CD14-positive monocyte (primary cell): ENCODE data around the gene GRAMD2B. TPM values are rescaled to one million over a fixed set of nuclear protein-coding genes. Genes with fewer than 3 reads are reported as not detected.

Experiments used
- DNase-seq, 3 donors: peaks; one replicate each; pipeline ENCODE4 v3.0.0-alpha.2; 2011 to 2022
- H2AFZ ChIP-seq: 2 replicates; pipeline ENCODE4 v1.6.0; 2012; ENCODE audit warnings: mild to moderate bottlenecking, low read depth, low read length, inconsistent platforms; ENCODE audit not compliant: insufficient read depth, poor library complexity, severe bottlenecking
- H3K27ac ChIP-seq, 2 donors: 1 replicate in 1 of 2; 2 replicates in 1 of 2; pipeline ENCODE4 v1.5.1; 2012 to 2013; ENCODE audit warnings: low read length in 2 of 2, control low read depth in 1 of 2, inconsistent platforms in 1 of 2, low read depth in 1 of 2, mild to moderate bottlenecking in 1 of 2
- H3K27me3 ChIP-seq, 2 donors: one replicate each; pipeline versions ENCODE4 v1.6.0 to v1.6.1; 2011 to 2013; ENCODE audit warnings: low read length in 2 of 2; ENCODE audit not compliant: control insufficient read depth in 2 of 2, insufficient read depth in 2 of 2
- H3K36me3 ChIP-seq, 2 donors: replicated peaks in 1 of 2; 1 replicate in 1 of 2; 2 replicates in 1 of 2; pipeline versions ENCODE4 v1.5.1 to v1.6.1; 2012 to 2013; ENCODE audit warnings: low read length in 2 of 2, control low read depth in 1 of 2, inconsistent platforms in 1 of 2, mild to moderate bottlenecking in 1 of 2; ENCODE audit not compliant: insufficient read depth in 2 of 2, control insufficient read depth in 1 of 2
- H3K4me1 ChIP-seq, 2 donors: 1 replicate in 1 of 2; 2 replicates in 1 of 2; pipeline versions ENCODE4 v1.5.1 to v1.6.1; 2012 to 2013; ENCODE audit warnings: low read length in 2 of 2, control low read depth in 1 of 2, inconsistent platforms in 1 of 2, mild to moderate bottlenecking in 1 of 2, moderate library complexity in 1 of 2; ENCODE audit not compliant: insufficient read depth in 2 of 2, control insufficient read depth in 1 of 2
- H3K4me2 ChIP-seq: replicated peaks from 2 replicates; pipeline ENCODE3; 2012; ENCODE audit warnings: low read length, moderate library complexity, mild to moderate bottlenecking; ENCODE audit not compliant: poor library complexity, severe bottlenecking; ENCODE audit errors: extremely low read depth
- H3K4me3 ChIP-seq, 3 experiments: fragments of 200-600 bp in 1 of 3; sonication (generic) in 1 of 3; replicated peaks in 1 of 3; 1 replicate in 2 of 3; 2 replicates in 1 of 3; pipeline ENCODE4 v1.5.1; 2011 to 2013; ENCODE audit warnings: low read length in 3 of 3, mild to moderate bottlenecking in 3 of 3, control low read depth in 2 of 3, low read depth in 2 of 3, inconsistent platforms in 1 of 3, moderate library complexity in 1 of 3
- H3K79me2 ChIP-seq: 2 replicates; pipeline ENCODE4 v1.6.0; 2012; ENCODE audit warnings: mild to moderate bottlenecking, control low read depth, inconsistent platforms, low read length, moderate library complexity; ENCODE audit not compliant: insufficient read depth
- H3K9ac ChIP-seq: 2 replicates; pipeline ENCODE4 v1.6.0; 2017; ENCODE audit warnings: low read length, mild to moderate bottlenecking; ENCODE audit not compliant: insufficient read depth, poor library complexity, severe bottlenecking
- H3K9me3 ChIP-seq, 2 donors: replicated peaks in 1 of 2; 1 replicate in 1 of 2; 2 replicates in 1 of 2; pipeline versions ENCODE4 v1.5.1 to v1.6.1; 2012 to 2013; ENCODE audit warnings: low read length in 2 of 2, control low read depth in 1 of 2; ENCODE audit not compliant: control insufficient read depth in 1 of 2, insufficient read depth in 1 of 2
- H4K20me1 ChIP-seq: 2 replicates; pipeline ENCODE4 v1.6.0; 2012; ENCODE audit warnings: mild to moderate bottlenecking, low read length, control low read depth, moderate library complexity; ENCODE audit not compliant: insufficient read depth
- H3K27ac Mint-ChIP-seq, 7 donors: one replicate each; pipeline ENCODE4 v1.8.0; 2020; ENCODE audit warnings: mild to moderate bottlenecking in 7 of 7, mixed read lengths in 7 of 7, moderate library complexity in 6 of 7, inconsistent platforms in 2 of 7
- H3K27me3 Mint-ChIP-seq, 3 donors: one replicate each; pipeline ENCODE4 v1.8.0; 2021 to 2022; ENCODE audit warnings: low read depth in 3 of 3, mild to moderate bottlenecking in 3 of 3, mixed read lengths in 3 of 3, moderate library complexity in 3 of 3, inconsistent platforms in 1 of 3
- H3K36me3 Mint-ChIP-seq, 2 donors: one replicate each; pipeline ENCODE4 v1.8.0; 2020; ENCODE audit warnings: mixed read lengths in 2 of 2, inconsistent platforms in 1 of 2, mild to moderate bottlenecking in 1 of 2
- H3K4me1 Mint-ChIP-seq: one replicate; pipeline ENCODE4 v1.8.0; 2020; ENCODE audit warnings: mild to moderate bottlenecking, mixed read lengths
- H3K4me3 Mint-ChIP-seq, 2 donors: one replicate each; pipeline ENCODE4 v1.8.0; 2020; ENCODE audit warnings: mild to moderate bottlenecking in 2 of 2, mixed read lengths in 2 of 2, moderate library complexity in 1 of 2
- H3K9me3 Mint-ChIP-seq, 7 donors: one replicate each; pipeline ENCODE4 v1.8.0; 2020 to 2022; ENCODE audit warnings: mixed read lengths in 7 of 7, mild to moderate bottlenecking in 6 of 7, moderate library complexity in 6 of 7, inconsistent platforms in 2 of 7
- WGBS: methylation state at CpG from one replicate; pipeline ENCODE4 v1.1.5; 2013; ENCODE audit warnings: missing lambda C conversion rate; ENCODE audit not compliant: insufficient coverage; 5-methylcytosine and 5-hydroxymethylcytosine counted together
- intact Hi-C, 2 donors: fragments of 100-400 bp; cut with micrococcal nuclease; formaldehyde crosslinking; loops; one replicate each; pipeline versions ENCODE4 v1.15.0 to v1.15.1; 2023
- polyA plus RNA-seq, 3 donors: library from polyadenylated mRNA; depleted of rRNA in 1 of 3; unstranded in 2 of 3; stranded (reverse) in 1 of 3; fragments of 300-500 nt in 2 of 3; fragments of >200 nt in 1 of 3; fragmentation: Illumina TruSeq in 2 of 3; gene quantifications; 1 replicate in 2 of 3; 2 replicates in 1 of 3; pipeline ENCODE4 v1.2.3, GENCODE V29; 2012 to 2021
- TF ChIP-seq, protein P1 (sequence below): fragments of 200-600 bp; IDR thresholded peaks from one replicate; pipeline ENCODE4 v1.8.0; 2022; ENCODE audit warnings: antibody characterized with exemption, mild to moderate bottlenecking

The GRAMD2B gene
- polyA plus RNA-seq, 3 donors: 0.79 to 1.2 (median 1.1) TPM

DNA sequence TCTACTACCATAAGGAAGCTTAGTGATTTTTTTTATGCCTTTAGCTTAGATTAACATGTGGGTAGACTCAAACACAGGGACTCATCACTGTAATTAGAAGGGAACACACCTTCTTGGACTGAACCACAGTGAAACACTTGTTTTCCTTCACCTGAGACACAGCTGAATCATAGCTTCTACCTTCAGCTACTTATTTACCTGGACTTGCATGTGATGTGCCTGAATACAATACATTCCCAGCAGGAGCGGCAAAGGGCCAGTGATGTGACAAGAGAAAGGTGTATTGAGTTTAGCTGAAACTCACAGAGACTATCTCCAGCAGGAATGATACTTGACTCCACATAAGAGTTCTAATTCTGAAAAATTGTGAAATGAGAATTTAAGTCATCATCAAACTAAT lies 37.8 kb downstream of the GRAMD2B start:
- Histone ChIP-seq H3K4me3 (no peak overlapping the region), H3K36me3 (no peaks in the 10 kb centered on the region), H3K27me3 (no peaks in the 10 kb centered on the region), H3K9me3 (no peaks in the 10 kb centered on the region), H3K9ac (no peak overlapping the region), H4K20me1 (no peaks in the 10 kb centered on the region), H3K27ac (no peak overlapping the region), H2AFZ (no peak overlapping the region), H3K4me2 (no peak overlapping the region), H3K79me2 (no peaks in the 10 kb centered on the region), H3K4me1 (no peaks in the 10 kb centered on the region)
- Mint-ChIP-seq H3K36me3 (no peaks in the 10 kb centered on the region), H3K4me3 (no peak overlapping the region), H3K9me3 (no peaks in the 10 kb centered on the region), H3K27ac (no peak overlapping the region), H3K27me3 (peaks cover 0 to 3% (median 0%) of the 10 kb centered on the region in 3 donors), H3K4me1 (no peaks in the 10 kb centered on the region)
- TF ChIP-seq, protein P1, sequence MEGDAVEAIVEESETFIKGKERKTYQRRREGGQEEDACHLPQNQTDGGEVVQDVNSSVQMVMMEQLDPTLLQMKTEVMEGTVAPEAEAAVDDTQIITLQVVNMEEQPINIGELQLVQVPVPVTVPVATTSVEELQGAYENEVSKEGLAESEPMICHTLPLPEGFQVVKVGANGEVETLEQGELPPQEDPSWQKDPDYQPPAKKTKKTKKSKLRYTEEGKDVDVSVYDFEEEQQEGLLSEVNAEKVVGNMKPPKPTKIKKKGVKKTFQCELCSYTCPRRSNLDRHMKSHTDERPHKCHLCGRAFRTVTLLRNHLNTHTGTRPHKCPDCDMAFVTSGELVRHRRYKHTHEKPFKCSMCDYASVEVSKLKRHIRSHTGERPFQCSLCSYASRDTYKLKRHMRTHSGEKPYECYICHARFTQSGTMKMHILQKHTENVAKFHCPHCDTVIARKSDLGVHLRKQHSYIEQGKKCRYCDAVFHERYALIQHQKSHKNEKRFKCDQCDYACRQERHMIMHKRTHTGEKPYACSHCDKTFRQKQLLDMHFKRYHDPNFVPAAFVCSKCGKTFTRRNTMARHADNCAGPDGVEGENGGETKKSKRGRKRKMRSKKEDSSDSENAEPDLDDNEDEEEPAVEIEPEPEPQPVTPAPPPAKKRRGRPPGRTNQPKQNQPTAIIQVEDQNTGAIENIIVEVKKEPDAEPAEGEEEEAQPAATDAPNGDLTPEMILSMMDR: no peak
- no peak for DNase-seq
- WGBS: no CpG with 5 or more reads among the region's 1 CpG
- intact Hi-C loops: no loop called here

DNA sequence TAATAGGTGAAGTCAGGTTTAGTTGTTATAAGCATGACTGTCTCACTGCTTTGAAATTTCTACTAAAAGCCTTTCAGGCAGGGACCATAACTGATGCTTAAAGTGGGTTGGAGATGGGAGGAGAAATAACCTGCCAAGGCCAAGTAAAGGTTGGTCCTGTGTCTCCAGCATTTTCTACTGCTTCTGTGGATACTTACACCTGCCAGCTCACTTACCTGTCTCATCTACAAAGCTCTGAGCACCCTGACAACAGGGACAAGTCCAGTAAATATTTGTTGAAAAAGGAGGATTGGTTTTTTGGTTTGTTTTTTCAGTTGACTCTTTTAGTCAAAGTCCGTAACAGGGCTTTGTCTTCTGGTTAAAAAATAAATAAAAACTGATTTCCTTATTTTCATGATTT lies 38.6 kb downstream of the GRAMD2B start:
- no peaks in the 10 kb centered on the region for H3K79me2 ChIP-seq
- Mint-ChIP-seq H3K36me3 (peaks cover 0 to 3% of the 10 kb centered on the region in 2 donors), H3K4me1 (no peaks in the 10 kb centered on the region), H3K27me3 (peaks cover 0 to 3% (median 0%) of the 10 kb centered on the region in 3 donors), H3K27ac (no peak overlapping the region), H3K9me3 (no peaks in the 10 kb centered on the region), H3K4me3 (no peak overlapping the region)
- no CpG with 5 or more reads among the region's 1 CpG for WGBS
- H3K36me3 ChIP-seq: no peaks in the 10 kb centered on the region
- no peaks in the 10 kb centered on the region for H3K9me3 ChIP-seq
- no peaks in the 10 kb centered on the region for H4K20me1 ChIP-seq
- no peak overlapping the region for H2AFZ ChIP-seq
- no peaks in the 10 kb centered on the region for H3K27me3 ChIP-seq
- H3K4me2 ChIP-seq: no peak overlapping the region
- no peaks in the 10 kb centered on the region for H3K4me1 ChIP-seq
- TF ChIP-seq, protein P1: no peak
- intact Hi-C loops: no loop called here
- no peak overlapping the region for H3K27ac ChIP-seq
- H3K9ac ChIP-seq: no peak overlapping the region
- DNase-seq: no peak
- H3K4me3 ChIP-seq: no peak overlapping the region
